HG03135 (cell line): ENCODE measurements around the gene PARD3.
"Not testable (repeated sequence)": the region's sequence is repeated elsewhere in the genome, so short reads cannot be mapped to it uniquely, and the experiment has no call there.

Experiments used
- ATAC-seq: cut with Tn5 transposase; IDR thresholded peaks from one replicate; pipeline ENCODE4 v1.9.1; 2021; ENCODE audit warnings: mild to moderate bottlenecking, moderate library complexity; ENCODE audit not compliant: unreplicated experiment

PARD3 gene

DNA sequence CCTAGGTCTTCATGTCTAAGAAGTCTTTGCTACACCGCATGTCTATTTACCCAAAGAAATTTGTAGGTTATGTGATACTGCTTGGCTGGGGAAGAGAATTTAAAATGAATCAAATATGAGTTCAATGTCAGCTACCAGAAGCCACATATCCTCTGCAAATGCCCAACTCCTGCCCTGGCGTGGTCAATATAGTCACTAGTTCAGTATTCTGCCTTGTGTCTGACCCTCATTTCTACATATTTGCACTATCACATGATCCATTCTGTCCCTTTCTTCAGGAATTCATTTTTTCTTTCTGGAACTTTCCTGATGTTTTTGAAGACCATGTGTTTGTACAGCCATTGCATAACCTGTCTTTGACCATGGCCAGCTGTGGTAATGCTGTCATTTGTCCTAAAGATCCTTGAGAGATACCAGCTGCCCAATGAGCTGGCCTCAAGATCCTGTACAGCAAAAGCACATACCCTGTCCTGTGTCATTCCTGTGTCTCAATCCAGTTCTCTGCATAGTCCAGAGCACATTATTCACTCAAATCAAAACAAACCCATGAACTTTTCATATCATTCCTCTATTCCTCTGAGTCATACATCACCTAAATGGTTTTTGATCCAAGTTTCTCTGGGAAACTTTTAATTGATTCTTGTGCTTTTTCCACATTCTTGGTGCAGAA lies 524.5 kb downstream of the PARD3 start:
- ATAC-seq: no peak

DNA sequence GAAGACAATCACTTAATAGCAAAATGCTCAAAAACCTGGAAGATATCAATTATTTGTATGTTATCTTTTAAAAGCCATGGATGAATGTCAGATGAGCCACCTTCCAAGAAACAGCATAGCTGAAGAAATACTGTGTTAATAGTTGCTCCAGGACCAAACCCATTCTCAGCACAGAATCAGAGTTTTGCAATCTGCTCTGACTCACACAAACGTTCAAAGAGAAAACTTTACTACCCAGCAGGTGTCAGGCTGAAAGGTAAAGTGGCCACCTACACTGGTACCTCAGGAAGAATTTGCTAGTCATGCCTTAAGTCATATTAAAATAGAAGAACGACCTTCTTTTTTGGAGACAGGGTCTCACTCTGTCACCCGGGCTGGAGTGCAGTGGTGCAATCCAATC lies 526.5 kb downstream of the PARD3 start:
- ATAC-seq: no peak

GRCh38 chr10:34286136-34286739 lies 528.9 kb downstream of the PARD3 start:
- no peak for ATAC-seq

- no peak for ATAC-seq
These were observed 533.2 kb downstream of the PARD3 start for GRCh38 chr10:34281661-34282582.

DNA sequence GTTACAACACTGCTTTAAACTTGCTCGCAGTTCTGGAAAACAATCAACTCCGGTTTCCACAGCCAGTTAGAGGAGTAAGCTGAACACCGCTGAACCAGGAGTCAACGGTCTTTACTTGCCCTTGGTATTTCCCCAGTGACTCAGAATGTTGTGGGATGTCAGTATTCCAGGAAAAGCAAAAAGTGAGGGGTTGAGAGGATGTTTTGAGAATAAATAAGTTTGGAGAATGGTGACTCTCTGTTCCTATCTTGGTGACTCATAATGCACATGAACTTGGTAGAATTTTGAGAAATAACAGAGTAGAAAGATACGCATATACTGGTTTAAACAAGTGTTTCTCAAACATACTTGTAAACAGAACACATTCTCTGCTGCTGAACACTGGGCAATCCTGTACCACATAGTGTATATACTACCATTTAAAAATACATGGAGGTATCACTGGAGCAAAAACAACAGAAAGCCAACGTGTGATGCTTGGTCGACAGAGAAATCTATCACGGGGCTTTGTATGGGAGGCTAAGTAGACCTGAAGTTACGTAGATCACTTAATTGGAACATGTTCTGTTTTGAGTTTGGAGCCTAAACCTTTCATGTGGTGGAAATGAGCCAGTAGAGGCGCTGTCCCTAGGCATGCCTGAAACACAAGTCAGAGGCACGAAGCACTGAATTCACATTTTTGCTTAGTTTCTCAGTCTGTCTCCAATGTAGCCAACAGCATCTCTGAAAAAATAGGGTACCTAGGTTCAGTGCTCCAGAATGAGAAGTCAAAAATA lies 534.3 kb downstream of the PARD3 start:
- ATAC-seq: no peak

- no peak for ATAC-seq
These were observed 539.4 kb downstream of the PARD3 start for GRCh38 chr10:34275626-34276130.

DNA sequence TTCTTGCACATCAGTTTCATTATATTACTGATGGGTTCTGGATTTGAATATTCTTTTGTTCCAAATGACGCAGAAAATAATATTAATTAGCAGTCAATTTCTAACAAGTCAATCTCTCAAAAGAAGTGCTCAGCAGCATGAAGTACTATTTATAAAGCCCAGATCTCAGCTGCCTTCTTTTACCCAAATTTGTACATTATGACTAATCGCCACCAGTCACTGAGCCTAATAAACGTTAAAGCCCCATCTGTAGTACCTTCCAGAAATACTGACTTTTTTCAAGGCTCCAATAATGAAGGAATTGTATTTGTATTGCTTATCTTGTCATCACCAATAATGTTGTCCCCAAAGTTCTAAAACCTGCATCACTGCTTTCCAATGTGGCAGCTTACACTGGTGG lies 540.2 kb downstream of the PARD3 start:
- no peak for ATAC-seq

GRCh38 chr10:34273340-34273739 lies 541.8 kb downstream of the PARD3 start:
- ATAC-seq: no peak

- ATAC-seq: no peak
These were observed 542.8 kb downstream of the PARD3 start for GRCh38 chr10:34272316-34272715.

DNA sequence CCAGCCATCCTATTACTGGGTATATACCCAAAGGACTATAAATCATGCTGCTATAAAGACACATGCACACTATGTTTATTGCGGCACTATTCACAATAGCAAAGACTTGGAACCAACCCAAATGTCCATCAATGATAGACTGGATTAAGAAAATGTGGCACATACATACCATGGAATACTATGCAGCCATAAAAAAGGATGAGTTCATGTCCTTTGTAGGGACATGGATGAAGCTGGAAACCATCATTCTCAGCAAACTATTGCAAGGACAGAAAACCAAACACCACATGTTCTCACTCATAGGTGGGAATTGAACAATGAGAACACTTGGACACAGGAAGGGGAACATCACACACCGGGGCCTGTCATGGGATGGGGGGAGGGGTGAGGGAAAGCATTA lies 546.7 kb downstream of the PARD3 start:
- not testable (repeated sequence) for ATAC-seq

DNA sequence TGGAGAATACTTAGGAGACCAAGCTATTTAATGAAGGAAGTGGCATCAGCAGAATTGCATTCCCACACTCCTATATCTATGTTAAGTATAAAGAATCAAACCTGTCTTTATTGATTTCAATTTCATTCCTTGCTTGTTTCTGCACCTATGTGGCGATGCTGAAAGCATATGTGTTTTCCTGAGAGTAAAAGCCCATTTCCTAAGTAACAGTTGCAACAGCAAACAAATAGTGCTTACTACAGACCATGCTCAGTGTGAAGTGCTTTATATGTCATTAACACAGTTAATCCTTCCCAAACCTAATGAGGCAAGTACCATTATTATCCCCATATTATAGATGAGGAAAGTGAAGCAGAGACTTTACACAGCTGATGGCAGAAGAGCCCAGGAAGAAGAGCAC lies 552.1 kb downstream of the PARD3 start:
- ATAC-seq: no peak

GRCh38 chr10:34260904-34261303 lies 554.2 kb downstream of the PARD3 start:
- ATAC-seq: no peak

GRCh38 chr10:34256216-34256615 lies 558.9 kb downstream of the PARD3 start:
- no peak for ATAC-seq

DNA sequence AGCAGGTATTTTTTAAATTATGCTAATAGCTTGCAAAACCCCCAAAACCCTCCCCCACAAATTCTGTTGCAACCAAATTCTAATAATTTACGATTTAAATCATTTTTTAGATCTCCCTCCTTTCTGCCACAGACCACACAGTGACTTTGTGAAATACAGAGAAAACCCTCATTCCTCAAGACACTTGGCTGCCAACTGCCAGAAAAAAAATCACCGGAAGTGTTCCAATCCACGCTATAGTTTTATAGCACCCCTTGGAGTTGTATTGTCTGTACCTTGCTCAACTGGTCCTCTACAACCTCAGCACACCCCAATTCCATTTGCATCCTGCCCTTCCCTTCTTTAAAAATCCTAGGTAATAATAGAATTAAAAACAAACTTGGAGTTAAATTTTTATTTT lies 560.1 kb downstream of the PARD3 start:
- ATAC-seq: no peak

DNA sequence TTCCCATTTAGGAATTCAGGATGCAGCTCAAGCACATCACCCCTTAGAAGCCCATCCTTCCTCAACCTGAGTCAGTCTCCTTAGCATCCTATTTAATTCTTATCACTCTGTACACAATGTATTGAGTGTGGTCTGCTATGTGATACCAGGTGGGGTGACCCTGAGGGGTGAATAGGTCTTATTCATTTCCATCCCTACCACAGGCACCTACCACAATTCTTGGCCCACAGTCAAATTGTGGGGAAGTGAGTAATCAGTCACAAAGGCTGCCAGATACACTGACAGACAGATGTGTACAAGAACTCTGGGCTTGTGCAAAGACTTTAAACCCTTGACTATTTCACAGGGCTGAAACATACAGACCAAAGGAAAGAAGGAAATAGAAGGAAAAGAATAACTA lies 560.5 kb downstream of the PARD3 start:
- peak; percentile 92 for ATAC-seq

- no peak for ATAC-seq
These were observed 563.0 kb downstream of the PARD3 start for GRCh38 chr10:34252111-34252510.

DNA sequence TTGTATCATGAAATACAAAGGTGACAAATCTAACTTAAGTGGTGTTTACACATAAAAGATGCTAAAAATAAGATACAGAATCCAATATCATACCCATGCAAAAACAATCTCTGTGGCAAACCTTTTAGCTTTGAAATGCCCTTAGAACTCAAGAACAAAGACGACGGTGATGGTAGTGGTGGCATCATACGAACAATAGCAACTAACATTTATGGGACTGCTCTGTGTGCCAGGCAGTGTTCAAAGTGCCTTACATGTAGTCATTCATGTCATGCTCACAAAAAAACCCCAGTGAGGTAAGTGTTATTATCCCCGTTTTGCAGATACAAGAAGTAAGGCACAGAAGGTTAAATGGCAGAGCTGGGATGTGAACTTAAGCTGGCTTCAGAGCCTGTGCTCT lies 563.9 kb downstream of the PARD3 start:
- no peak for ATAC-seq

- no peak for ATAC-seq
These were observed 564.4 kb downstream of the PARD3 start for GRCh38 chr10:34250722-34251121.

DNA sequence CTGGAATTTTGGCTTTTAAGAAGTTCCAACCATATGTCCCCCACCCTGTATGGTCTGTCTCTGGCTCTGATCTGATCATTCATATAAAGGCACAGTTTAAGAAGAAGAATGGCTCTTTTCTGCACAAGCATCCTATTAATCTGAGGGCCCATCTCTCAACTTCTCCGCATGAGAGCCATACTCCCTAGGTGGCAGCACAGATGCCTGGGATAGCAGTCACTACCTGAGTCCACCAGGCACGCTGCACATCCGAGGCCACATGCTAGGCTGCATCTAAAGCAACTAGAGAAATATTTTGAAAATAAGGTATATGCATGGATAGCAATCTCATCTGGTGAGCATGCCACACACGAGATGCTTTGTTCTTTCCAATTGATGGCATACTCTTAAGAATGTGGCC lies 565.5 kb downstream of the PARD3 start:
- ATAC-seq: no peak

- ATAC-seq: no peak
These were observed 567.5 kb downstream of the PARD3 start for GRCh38 chr10:34247560-34247959.
